NCI-H345 treated with DMSO at 0.1 percent for 48 hours (cell line): ENCODE measurements around the gene STEAP4.

Source experiments
- DNase-seq: peaks from one replicate; lab custom pipeline; 2025; ENCODE audit not compliant: unreplicated experiment; lab: John Stamatoyannopoulos, UW

The STEAP4 gene

DNA sequence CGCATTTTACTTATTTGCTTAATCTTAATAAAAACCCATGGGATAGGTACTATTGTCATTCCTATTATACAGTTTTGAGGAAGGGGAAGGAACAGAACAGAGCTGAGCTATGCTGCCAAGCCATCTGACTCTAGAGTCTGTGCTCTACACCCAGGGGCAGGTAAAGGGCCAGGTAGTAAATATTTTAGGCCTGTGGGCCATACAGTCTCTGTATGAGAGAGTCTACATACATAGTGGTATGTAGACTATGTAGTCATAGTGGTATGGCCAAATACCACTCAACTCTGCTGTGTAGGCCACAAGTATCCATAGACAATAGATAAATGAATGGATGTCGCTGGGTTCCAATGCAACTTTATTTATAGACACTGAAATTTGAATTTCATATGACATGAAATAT, 83.4 kb downstream of the STEAP4 start:
- DNase-seq: no peak
